Stimulated activated CD8-positive, alpha-beta memory T cell treated with anti-CD3 and anti-CD28 coated beads, Interleukin-4, amount 100 ng/mL, for 48 hours (primary cell): ENCODE measurements around the gene RGS16.

Experiments used
- DNase-seq: peaks from one replicate; pipeline ENCODE4 v3.0.0-alpha.2; 2020

RGS16 gene

DNA sequence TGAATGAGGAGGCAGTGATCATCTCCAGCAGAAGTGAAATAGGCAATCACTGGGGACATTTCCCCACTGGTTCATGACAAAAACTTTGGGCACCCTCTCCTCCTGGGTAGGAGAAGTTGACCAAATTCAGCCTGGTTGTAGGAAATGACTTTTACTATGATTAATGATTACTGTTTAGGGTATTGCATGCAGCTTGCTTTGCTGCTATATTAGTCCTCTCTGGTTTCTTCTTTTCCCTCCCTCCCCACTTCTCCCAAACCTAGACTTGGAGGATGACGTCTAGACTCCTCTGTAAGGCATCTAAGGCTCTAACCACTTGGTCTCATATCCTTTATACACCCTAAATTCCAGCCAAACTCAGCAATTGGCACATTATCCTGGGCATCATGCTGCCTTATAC is 3.4 kb upstream of the RGS16 start:
- no peak for DNase-seq

DNA sequence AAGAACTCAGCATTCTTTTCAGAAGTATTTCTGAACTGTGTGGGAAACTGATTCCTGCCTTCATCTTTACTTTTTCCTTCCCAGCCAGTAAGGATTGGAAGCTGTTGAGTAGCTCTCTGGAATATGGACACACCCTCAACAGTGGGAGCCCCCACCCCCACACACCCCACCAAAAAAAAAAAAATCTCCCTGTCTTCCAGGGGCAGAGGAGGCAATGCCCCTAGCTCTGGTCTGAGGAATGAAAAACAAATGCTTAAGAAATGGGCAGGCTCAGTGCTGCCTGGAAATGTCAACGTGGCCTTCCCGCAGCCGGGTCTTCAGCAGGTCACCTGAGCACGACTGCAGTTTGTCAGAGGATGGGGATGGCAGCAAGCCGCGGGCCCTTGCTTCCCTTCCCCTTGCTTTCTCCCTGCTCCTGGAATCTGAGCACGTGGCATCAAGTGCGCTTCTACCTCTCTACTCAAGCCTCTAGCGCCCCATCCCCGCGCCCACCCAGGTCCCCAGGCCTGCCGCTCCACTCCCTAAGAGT is 479 bp downstream of the RGS16 start:
- DNase-seq, result no peak

DNA sequence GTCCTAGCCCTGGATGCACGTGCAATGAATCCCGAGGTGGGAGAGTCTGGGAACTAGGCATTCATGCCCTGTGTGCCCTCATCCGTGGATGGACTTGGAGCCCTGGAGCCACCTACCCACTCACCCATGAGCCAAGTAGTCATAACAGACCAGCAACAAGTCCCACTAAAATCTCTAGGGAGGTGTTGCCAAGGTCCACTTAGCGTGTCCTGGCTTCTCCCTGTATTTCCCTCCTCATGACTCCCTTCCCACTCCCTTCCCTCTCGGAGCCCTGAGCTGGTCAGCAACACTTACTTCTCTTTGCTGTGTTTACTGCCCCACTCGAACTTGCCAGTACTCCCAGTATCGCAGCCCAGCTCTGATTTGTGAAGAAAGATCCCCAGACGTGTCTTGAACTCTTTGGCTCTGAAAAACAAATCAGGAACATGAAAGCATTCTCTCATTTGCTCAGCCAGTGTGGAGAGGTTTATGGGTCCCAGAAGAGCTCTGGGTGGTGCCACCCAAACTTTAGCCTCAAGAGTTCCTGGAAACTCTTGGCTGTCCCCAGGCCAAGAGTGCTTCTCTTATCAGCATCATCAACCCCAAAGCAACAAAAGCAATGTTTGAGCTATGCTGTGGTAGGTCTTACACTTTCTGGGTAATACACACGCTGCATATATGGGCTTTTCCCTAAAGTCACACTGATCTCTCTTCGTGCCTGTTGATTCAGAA is 1.1 kb downstream of the RGS16 start:
- DNase-seq, result no peak

DNA sequence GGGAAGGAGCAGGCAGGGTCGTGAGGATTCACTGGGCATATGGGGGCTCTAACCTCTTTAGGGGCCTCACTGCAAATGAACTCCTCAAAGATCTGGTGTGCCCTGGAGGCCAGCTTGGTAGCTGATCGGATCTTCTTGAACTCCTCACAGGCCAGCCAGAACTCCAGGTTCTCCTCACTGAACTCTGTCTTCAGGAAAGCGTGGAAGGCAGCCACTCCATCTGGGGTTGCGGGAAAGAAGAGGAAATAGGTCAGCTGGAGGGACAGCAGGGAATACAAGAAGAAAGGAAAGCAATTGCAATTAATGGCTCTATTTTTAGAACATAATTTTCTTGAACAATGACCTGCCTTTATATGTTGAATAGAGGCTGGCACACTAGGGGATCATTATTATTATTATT is 2.3 kb downstream of the RGS16 start:
- no peak for DNase-seq

DNA sequence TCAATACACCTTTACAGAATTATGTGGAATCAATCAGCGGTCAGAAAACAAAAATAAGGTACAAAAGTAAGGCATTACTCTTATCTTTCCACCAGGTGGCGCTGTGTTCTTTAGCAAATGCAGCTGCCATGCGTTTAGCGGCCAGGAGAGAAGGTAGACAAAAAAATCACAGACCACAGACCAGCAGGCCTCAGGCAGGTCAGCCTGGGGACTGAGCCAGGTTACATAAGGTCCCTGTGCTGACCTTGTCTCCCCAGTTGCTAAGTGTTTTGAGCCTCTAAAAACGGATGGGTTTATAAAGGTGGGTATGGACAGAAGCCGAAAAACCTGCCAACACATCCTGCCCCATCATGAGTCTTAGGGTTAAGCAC is 2.8 kb downstream of the RGS16 start:
- DNase-seq, result peak; percentile 75

DNA sequence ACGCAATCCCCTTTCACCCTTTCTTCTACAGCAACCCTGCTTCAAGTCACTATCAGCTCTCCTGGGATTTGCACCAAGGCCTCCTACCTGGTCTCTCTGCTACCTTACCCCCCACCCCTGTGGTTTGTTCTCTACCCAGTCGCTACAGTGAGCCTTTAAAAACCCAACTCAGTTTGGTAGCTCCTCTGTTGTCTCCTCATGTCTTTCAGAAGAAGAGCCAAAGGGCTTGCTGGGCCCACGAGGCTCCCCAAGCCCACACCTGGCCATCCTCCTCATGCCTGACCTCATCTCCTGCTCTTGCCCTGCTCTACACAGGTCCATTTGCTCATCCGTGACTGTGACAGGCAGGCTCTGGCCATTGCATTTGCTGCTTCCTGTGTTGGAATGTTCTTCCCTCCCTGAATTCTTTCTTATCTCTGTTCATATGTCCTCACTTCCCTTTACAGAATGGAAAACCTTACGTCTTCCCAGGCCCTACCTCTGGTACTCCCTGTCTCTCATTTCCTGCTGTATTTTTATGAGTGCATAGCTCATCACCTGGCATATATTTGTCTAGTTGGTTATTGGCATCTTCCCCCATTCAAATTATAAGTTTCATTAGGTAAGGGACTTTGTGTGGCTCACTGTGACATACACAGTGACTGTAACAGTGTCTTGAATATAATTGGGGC is 3.3 kb downstream of the RGS16 start:
- DNase-seq, result peak; percentile 17

DNA sequence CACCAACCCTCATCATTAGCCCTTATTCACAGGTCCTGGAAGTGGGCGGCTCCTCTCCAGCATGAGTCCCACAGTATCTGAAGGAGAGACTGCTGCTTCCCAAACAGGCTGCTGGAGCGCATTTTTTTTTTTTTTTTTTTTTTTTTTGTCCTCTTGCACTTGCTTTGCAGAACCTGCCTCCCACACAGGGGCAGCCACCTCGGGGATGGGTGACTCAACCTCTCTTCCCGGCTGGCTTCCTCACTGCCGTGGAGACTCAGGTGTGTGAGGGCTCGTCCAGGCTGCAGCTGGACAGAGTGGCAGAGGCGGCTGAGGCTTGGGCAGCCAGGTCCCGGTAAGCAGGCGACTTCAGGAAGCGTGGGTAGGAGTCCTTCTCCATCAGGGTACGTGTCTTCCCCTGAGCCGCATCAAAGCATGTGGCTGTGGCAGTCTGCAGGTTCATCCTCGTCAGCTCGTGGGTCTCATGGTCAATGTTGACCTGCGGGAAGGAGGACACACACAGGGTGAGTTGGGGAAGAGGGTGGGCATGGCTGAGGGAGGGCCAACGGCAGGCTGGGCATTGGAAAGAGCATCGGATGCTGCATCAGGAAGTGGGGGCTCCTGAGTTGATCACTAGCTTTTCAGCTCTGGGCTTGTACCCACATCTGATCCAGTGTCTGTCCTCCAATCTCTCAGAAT is 4.0 kb downstream of the RGS16 start:
- DNase-seq, result peak; percentile 27

DNA sequence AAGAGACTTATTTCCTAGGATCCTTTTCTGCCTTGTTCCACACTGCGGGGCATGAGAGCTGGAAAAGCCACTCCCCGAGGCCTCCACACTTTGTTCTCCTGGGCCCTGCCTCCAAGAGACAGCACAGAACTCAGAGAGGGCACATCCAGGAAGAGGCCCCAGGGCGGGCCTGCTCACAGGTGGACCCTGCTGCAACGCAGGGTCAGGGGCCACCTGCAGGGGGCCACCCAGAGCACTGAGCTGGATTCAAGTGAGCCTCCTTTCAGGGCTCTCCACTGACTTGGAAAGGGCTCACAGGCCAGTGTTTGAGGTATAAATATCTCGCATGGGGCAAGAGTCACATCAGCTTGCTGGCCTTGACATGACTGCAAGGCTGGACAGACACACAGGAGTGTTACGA is 4.8 kb downstream of the RGS16 start:
- DNase-seq, result peak; percentile 58

DNA sequence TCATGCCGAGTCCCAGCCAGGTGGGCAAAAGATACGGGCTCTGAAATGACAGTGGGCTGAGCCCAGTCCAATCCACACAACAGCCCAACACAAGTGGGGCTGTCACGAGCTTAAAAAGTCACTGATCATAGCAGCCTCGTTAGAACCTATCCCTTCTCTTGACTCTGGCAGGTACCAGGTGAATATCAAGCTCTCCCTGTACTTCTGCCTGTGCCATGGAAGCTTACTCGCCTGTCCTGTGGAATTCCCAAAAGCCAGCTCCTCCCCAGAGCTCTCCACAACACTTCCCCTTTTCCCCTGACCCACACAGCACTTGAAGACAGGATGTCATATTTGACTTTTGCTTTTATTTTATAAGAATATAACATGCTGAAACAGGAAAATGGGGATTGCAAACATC is 5.9 kb downstream of the RGS16 start:
- DNase-seq, result peak; percentile 21

DNA sequence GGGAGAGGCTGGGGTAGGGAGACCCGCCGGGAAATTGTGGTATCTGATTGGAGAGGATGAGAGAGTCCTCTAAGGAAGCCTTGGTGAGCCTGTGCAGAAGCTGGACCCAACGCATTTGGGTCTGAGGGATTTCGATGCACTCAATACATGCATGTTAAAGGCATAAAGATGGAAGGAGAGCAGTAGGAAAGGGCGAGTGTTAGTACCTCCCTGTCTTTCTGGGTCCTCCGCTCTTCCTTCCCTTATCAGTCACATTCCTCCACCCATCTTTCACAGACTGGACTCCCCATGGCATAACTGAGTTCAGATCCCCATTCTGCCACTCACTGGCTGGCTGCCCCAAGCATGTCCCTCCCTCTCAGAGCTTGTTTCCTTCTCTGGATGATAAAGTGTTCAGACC is 7.3 kb downstream of the RGS16 start:
- peak; percentile 22 for DNase-seq

DNA sequence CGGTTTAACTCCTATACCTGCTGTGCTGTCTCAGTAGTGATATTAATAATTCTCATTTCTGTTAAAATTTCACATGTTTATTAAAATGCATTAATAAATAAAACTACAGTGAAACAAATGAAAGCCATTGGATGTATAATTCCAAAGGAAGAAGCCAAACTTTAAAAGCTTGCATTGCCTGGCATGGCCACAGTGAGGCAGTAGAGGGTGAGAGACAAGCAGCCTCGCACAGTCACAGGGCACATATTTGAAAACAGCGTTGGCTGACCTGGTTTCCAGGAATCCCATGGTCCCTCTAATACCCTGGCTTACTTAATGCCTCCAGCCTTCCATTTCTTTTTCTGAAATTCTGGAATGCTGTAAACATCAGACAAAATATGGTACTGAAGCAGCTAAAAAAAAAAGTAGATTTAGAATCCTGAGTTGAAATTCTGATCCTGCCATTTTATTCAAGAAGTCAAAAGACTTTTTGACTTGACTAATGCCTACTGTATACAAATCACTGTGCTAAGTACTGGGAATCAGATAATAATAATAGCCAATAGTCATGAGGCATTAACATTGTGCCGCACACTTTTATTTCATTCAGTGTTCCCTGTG is 8.4 kb downstream of the RGS16 start:
- DNase-seq, result peak; percentile 85

DNA sequence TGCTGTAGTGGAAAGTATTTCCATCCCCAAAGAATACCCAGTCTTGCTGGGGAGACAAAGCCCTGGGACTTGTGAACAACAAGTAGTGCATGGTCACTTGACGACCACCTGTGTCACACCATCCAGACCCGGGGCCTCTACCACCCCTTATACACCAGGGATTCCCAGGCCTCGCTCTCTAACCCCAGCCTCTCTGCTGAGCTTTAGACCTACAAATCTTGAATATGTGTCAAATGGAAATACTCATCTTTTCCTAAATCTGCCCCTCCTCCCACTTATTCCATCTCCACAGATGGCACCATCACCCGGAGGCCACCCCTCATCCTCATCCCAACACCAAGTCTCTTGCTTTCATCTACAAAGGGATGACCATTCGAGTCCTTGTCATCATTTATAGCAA is 14.3 kb downstream of the RGS16 start:
- DNase-seq, result no peak

DNA sequence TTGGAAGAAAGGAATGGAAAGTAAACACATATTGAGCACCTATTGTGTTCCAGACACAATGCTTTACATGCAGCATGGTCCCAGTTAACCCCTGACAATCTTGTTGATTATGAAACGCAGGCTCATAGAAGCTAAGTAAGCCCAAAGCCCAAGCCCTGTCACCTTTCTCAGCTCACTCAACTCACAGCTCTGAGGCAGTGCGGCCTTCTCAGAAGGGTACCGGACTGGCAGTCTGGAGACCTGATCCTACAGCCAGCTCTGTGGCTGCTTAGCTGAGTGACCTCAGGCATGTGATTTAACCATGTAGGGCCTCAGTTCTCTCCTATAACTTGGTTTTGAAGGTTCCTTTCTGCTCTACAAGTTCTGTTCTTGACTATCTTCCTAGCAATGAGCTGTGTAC is 14.7 kb downstream of the RGS16 start:
- DNase-seq, result no peak

DNA sequence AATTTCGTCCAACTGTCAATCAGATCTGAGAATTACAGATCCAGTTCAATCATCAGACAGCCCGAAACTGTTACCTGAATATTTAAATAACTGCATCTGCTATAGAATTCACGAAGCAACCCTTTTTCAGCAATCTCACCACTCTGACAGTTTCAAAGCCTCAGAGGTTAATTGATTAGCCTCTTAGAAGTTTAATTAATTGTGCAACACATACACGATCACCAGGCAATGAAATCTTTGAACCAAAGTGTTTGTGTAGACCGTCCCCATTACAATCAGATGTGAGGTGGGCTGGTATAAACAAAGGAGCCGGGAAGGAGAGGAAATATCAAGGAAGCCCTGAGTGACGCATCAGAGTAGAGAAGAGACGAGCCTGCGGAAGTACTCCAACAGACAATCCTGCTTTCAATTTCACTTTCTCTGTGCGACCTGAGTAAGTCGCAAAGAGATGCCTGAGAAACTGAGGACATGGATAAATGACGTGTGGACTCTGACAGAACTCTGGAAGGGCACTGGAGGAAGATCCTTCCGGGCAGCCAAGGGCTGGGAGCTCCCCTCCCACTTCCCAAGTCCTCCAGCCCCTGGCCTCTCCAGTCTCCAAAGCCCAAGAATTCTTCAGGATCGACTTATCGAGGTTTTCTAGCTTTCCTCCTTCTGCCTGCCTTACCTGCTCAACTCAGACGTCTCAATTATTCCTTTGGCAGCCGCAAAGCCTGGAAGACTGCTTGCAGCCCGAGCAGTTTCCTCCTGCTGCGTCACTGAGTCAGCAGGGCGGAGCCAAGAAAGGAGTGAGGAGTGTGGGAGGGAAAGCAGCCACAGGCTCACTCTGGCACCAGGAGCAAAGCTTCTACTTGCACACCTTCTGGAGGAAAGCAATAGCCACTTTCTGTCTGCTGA is 15.4 kb downstream of the RGS16 start, which contains the start of gene RNASEL:
Gene RNASEL (minus strand): TSS at position 757 of the 897 bp plus-strand sequence. CDS start 2,450 bp downstream, outside the sequence.
- DNase-seq, result peak; percentile 72

DNA sequence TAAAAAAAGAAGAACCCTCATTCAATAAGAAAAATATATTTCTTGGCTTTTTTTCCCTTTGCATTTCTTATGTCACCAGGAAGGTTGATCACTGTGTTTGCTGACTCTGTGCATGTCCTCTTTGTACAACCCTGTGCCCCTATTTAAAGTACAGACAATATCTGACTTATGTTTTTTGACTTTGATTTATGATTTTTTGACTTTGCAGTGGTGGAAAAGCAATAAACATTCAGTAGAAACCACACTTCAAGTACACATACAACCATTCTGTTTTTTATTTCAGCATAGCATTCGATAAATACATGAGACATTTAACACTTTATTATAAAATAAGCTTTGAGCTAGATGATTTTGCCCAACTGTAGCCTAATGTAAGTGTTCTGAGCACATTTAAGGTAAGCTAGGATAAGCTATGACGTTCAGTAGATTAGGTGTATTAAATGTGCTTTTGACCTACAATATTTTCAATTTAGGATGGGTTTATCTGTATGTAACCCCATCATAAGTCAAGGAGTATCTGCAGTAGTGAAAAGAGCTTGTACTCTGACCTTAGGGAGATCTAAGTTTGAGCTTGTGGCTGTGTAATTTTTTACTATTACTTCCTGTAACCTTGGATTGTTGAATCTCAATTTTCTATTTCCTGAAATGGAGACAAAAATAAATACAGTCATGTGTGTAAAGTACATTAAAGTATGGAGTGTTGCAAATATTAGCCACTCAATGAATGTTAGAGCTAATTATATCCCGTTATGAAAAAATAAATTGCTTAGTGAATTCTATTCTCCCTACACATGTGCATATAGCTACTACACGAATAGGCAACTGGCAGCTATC is 16.3 kb downstream of the RGS16 start:
- DNase-seq, result no peak

DNA sequence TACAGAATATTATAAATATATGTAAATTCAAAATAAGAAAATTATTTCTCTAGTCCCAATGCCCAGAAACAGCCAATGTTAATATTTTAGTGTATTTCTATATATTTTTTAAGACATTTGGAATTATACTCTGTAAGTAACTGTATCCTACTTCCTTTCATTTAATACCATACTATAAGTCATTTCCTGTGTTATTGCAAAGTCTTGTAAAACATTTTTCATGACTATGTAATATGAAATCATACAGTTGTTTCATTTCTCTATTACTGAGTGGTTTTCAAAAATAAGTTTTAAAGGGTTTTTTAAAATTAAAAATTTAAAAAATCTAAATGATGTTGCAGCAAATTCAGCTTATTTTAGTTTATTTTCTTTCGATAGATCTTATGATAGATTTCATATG is 17.1 kb downstream of the RGS16 start:
- DNase-seq, result no peak

DNA sequence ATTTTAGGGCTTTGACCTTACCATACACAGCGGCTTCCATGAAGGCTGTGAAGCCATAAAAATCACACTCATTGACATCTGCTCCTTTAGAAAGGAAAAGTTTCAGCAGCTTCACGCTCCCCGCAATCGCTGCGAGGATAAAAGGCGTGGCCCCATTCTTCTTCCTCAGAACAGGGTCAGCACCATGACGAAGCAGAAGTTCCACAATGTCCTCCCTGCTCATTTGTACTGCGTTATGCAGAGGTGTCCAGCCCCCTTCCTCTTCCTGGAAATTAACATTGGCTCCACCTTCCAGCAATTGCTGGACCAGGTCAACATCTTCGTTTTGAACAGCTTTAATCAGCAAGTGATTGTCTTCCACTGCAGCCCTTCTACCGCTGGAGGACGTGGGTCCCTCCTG is 17.8 kb downstream of the RGS16 start:
- no peak for DNase-seq

DNA sequence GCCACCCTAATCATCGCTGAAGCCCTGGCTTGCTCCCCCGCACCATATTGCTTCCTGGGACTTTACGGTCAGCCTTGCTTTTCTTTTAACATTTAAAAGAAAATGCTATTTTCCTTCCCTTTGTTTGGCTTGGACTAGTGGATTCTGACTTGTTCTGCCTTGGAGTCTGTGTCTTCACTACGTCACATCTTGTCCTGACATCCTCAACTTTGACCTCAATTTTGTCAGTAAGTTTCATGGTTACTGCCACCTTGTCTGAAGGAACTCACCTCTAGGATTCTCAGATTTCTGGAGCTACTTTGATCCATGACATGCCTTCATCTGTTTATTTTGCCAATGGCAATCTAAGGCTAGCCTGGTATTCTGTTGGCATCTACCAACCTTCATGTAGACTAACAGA is 19.4 kb downstream of the RGS16 start:
- DNase-seq, result no peak

DNA sequence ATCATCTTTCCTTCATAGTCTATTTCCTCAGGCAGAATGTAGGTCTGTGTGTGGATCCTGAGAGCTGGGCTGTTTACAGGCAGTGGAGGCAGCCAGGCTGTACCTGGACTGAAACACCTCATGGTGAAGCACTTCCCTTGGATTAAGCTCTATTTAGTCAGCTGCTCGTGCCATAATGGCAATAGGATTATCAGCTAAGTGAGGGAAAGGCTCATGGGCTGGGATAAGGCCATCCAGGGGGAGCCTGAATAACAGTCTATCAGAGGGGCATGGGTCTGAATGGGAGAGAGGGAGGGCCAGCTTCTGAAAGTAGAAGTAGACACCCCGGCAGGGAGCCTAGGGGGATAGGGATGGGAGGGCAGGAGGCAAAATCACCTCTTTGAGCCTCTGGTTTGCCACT is 23.5 kb downstream of the RGS16 start:
- DNase-seq, result no peak

DNA sequence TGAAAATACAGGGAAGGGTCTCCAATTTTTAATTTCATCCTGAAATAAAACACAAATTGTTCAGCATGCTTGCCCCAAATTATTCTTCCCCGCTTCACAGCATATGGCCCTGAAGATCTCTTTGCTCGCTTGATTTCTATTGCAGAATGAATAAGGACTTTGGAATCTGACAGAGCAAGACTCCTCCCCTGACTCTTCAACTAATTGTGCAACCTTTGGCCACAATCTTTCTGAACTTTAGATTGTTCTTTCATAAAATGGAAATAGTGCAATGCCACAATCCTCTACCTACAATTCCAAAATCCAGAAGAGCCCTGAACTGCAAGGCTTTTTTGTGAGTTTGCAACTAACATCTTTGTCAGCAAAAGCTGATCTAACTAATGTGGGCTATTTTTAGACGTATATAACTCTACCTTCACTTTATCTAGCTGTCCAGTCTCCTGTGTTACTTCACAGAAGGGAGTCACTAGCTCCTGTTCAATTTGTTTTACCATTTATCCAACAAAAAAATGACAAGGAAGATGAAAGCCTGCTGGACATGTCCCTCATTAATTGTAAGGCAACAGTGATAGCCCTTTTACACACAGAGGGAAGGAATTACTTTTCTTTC is 28.5 kb downstream of the RGS16 start:
- no peak for DNase-seq

DNA sequence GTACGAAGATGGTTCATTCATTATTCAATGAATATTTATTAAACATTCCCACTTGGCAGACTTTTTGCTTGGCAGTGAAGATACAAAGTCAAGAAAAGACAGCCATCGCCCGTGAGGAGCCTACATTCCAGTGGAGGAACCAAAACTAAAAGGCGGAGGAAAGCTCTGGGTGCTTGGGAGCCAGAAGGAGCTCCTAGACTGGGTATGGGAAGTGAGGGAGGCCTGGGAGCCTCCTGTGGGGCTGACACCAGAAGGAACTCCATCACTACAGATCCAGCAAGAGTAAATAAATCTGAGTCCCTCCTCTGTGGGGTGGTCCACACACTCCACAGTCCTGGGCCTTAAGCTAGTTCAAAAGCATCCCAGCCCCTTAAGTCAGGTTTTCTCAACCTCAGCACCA is 30.0 kb downstream of the RGS16 start:
- DNase-seq, result no peak
